Mesenchymal stem cell (in vitro differentiated cells and primary cell): Measurements from ENCODE around the gene EGLN3.
"Not testable (repeated sequence)": the region's sequence is repeated elsewhere in the genome, so short reads cannot be mapped to it uniquely, and the experiment has no call there.

Source experiments
- DNase-seq: peaks from one replicate; pipeline ENCODE4 v3.0.0-alpha.2; 2013
- H2AFZ ChIP-seq: one replicate; pipeline ENCODE4 v1.6.1; 2013; ENCODE audit warnings: low read depth, mild to moderate bottlenecking, control low read depth, inconsistent platforms, low read length, moderate library complexity
- H2AK5ac ChIP-seq: 2 replicates; pipeline ENCODE4 v1.6.1; 2013; ENCODE audit warnings: low read length, moderate library complexity, mild to moderate bottlenecking, inconsistent platforms; ENCODE audit not compliant: severe bottlenecking
- H2BK120ac ChIP-seq: one replicate; pipeline ENCODE4 v1.6.1; 2013; ENCODE audit warnings: low read depth, mild to moderate bottlenecking, inconsistent platforms, low read length, moderate library complexity
- H2BK12ac ChIP-seq, 2 experiments: one replicate each; pipeline ENCODE4 v1.6.1; 2013; ENCODE audit warnings: inconsistent platforms in 2 of 2, low read length in 2 of 2, mild to moderate bottlenecking in 2 of 2, moderate library complexity in 2 of 2, control low read depth in 1 of 2
- H2BK15ac ChIP-seq: one replicate; pipeline ENCODE4 v1.6.1; 2013; ENCODE audit warnings: mild to moderate bottlenecking, low read depth, inconsistent platforms; ENCODE audit not compliant: poor library complexity, severe bottlenecking
- H2BK5ac ChIP-seq: 2 replicates; pipeline ENCODE4 v1.6.1; 2013; ENCODE audit warnings: low read depth, mild to moderate bottlenecking, low read length, control low read depth, inconsistent platforms; ENCODE audit not compliant: poor library complexity, severe bottlenecking
- H3K14ac ChIP-seq, 2 experiments: one replicate each; pipeline ENCODE4 v1.6.1; 2013; ENCODE audit warnings: inconsistent platforms in 2 of 2, low read length in 2 of 2, control low read depth in 1 of 2, mild to moderate bottlenecking in 1 of 2, moderate library complexity in 1 of 2
- H3K18ac ChIP-seq, 2 experiments: one replicate each; pipeline ENCODE4 v1.6.1; 2013; ENCODE audit warnings: inconsistent platforms in 2 of 2, low read length in 2 of 2, control low read depth in 1 of 2, low read depth in 1 of 2, mild to moderate bottlenecking in 1 of 2
- H3K23ac ChIP-seq, 2 experiments: one replicate each; pipeline ENCODE4 v1.6.1; 2013; ENCODE audit warnings: inconsistent platforms in 2 of 2, low read length in 2 of 2, mild to moderate bottlenecking in 2 of 2, moderate library complexity in 2 of 2, control low read depth in 1 of 2
- H3K27ac ChIP-seq: 2 replicates; pipeline ENCODE4 v1.5.1; 2013; ENCODE audit warnings: mild to moderate bottlenecking, moderate library complexity, low read length, control low read depth, inconsistent platforms; ENCODE audit not compliant: poor library complexity, severe bottlenecking
- H3K27me3 ChIP-seq, 2 experiments: 2 replicates each; pipeline versions ENCODE4 v1.6.1 to v1.7.0; 2013; ENCODE audit warnings: low read length in 2 of 2, mild to moderate bottlenecking in 2 of 2, moderate library complexity in 2 of 2, control low read depth in 1 of 2, inconsistent platforms in 1 of 2; ENCODE audit not compliant: control insufficient read depth in 1 of 2, insufficient read depth in 1 of 2
- H3K36me3 ChIP-seq, 2 experiments: 2 replicates each; pipeline versions ENCODE4 v1.6.1 to v1.7.0; 2013; ENCODE audit warnings: low read length in 2 of 2, control low read depth in 1 of 2, inconsistent platforms in 1 of 2, low read depth in 1 of 2, mild to moderate bottlenecking in 1 of 2; ENCODE audit not compliant: insufficient read depth in 2 of 2, control insufficient read depth in 1 of 2
- H3K4ac ChIP-seq, 2 experiments: one replicate each; pipeline ENCODE4 v1.6.1; 2013; ENCODE audit warnings: inconsistent platforms in 2 of 2, low read length in 2 of 2, mild to moderate bottlenecking in 2 of 2, moderate library complexity in 2 of 2, control low read depth in 1 of 2, low read depth in 1 of 2
- H3K4me1 ChIP-seq: 2 replicates; pipeline ENCODE4 v1.6.1; 2013; ENCODE audit warnings: low read depth, low read length, control low read depth; ENCODE audit not compliant: control insufficient read depth, insufficient read depth
- H3K4me2 ChIP-seq: 2 replicates; pipeline ENCODE4 v1.6.1; 2013; ENCODE audit warnings: low read length, mild to moderate bottlenecking, inconsistent platforms; ENCODE audit not compliant: poor library complexity, severe bottlenecking
- H3K4me3 ChIP-seq, 2 experiments: 2 replicates each; pipeline versions ENCODE4 v1.5.1 to v1.7.0; 2013; ENCODE audit warnings: low read length in 2 of 2, mild to moderate bottlenecking in 2 of 2, control low read depth in 1 of 2, low read depth in 1 of 2; ENCODE audit not compliant: insufficient read depth in 1 of 2
- H3K79me1 ChIP-seq: replicated peaks from 2 replicates; pipeline ENCODE4 v1.6.1; 2013; ENCODE audit warnings: mild to moderate bottlenecking, control low read depth, low read length, inconsistent platforms; ENCODE audit not compliant: poor library complexity, severe bottlenecking
- H3K9ac ChIP-seq: 2 replicates; pipeline ENCODE4 v1.7.0; 2013; ENCODE audit warnings: mild to moderate bottlenecking, low read length, moderate library complexity
- H3K9me3 ChIP-seq: 2 replicates; pipeline ENCODE4 v1.7.0; 2013; ENCODE audit warnings: mild to moderate bottlenecking, low read length; ENCODE audit not compliant: control insufficient read depth
- H4K8ac ChIP-seq: one replicate; pipeline ENCODE4 v1.6.1; 2013; ENCODE audit warnings: inconsistent platforms, mild to moderate bottlenecking, low read length, moderate library complexity
- H4K91ac ChIP-seq: one replicate; pipeline ENCODE4 v1.6.1; 2013; ENCODE audit warnings: mild to moderate bottlenecking, low read length, inconsistent platforms
- WGBS: methylation state at CpG from one replicate; pipeline ENCODE4 v1.1.7; 2013; ENCODE audit warnings: mixed read lengths; 5-methylcytosine and 5-hydroxymethylcytosine counted together

EGLN3 gene

DNA sequence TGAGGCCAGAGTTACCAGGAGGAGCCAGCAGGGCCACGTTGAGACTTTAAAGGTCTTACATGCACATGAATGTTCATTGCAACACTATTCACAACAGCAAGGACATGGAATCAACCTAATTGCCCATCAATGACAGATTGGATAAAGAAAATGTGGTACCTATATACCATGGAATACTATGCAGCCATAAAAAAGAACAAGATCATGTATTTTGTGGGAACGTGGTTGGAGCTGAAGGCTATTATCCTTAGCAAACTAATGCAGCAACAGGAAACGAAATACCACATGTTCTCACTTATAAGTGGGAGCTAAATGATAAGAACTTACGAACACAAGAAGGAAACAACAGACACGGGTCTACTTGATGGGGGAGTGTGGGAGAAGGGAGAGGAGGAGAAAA, 11.6 kb upstream of the EGLN3 start:
- H3K4me2 ChIP-seq, H3K36me3 ChIP-seq, H2BK15ac ChIP-seq, DNase-seq, H4K8ac ChIP-seq, H3K4ac ChIP-seq, H2AFZ ChIP-seq, H3K18ac ChIP-seq, H3K9ac ChIP-seq, H3K9me3 ChIP-seq, H3K4me3 ChIP-seq, H3K4me1 ChIP-seq, H3K79me1 ChIP-seq, H4K91ac ChIP-seq, H2BK5ac ChIP-seq, H2BK120ac ChIP-seq, H2AK5ac ChIP-seq, H2BK12ac ChIP-seq, H3K14ac ChIP-seq, H3K27ac ChIP-seq, H3K23ac ChIP-seq: not testable (repeated sequence)
- peaks cover 0 to 15% of the 10 kb centered on the region in 2 experiments for H3K27me3 ChIP-seq
- WGBS = 85% methylated on average over 4 of the region's 5 CpGs

DNA sequence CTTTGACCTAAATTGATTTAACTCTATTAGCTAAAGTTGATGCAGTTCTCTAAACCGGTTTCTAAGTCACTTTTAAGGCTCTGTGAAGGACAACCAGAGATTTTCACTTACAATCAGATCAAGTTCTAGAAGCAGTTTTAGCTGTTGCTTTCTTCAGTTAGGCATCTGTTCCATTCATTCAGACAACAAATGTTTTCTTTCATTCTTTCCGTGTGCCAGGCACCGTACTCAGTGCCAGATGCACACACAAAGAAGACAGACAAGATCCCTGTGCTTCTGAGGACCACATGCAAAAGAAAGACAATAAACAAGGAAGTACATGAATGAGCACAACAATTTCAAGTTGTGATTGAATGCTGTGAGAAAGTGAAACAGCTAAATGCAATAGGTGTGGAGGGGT, 11.1 kb upstream of the EGLN3 start:
- Histone ChIP-seq H3K36me3 (no peaks in the 10 kb centered on the region), H2BK5ac (no peak overlapping the region), H2BK120ac (no peak overlapping the region), H3K23ac (no peak overlapping the region), H3K4ac (no peak overlapping the region), H4K8ac (no peak overlapping the region), H3K9me3 (no peaks in the 10 kb centered on the region), H3K18ac (no peak overlapping the region), H3K14ac (no peak overlapping the region), H2AFZ (no peak overlapping the region), H3K4me3 (no peak overlapping the region), H3K4me2 (no peak overlapping the region), H3K9ac (no peak overlapping the region), H2BK12ac (no peak overlapping the region), H3K79me1 (no peaks in the 10 kb centered on the region), H3K27ac (no peak overlapping the region), H3K4me1 (no peaks in the 10 kb centered on the region), H4K91ac (no peak overlapping the region), H3K27me3 (peaks cover 0 to 15% of the 10 kb centered on the region in 2 experiments), H2BK15ac (no peak overlapping the region), H2AK5ac (no peak overlapping the region)
- 97% methylated on average over 3 of the region's 3 CpGs for WGBS
- DNase-seq = no peak

DNA sequence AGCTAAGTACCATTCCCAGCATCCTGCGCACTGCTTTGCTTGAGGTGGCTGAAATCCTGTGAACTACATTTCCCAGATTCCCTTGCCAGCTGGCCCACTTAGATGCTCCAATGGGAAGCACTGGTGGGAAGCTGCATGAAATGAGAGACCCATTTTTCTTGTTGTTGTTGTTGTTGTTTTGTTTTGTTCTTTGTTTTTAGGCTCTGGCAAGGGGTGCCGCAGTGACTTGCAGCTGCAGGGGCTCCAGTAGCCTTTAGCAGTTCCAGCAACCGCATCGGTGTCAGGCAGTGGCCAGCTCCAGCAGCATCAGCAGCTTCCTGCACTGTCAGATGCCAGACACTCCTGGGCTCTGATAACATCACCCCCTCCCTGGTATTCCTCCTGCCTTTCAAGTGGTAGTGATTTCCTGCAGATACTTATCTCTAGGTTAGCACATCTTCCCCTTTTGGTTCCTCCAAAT, 8.8 kb upstream of the EGLN3 start:
- Histone ChIP-seq H2AK5ac (no peak overlapping the region), H3K4me3 (no peak overlapping the region), H3K9me3 (no peaks in the 10 kb centered on the region), H2BK12ac (no peak overlapping the region), H4K8ac (peak overlapping the region; percentile 1), H2BK120ac (no peak overlapping the region), H3K27me3 (peaks cover 0 to 15% of the 10 kb centered on the region in 2 experiments), H3K36me3 (no peaks in the 10 kb centered on the region), H3K9ac (no peak overlapping the region), H3K23ac (no peak overlapping the region), H3K79me1 (no peaks in the 10 kb centered on the region), H3K27ac (no peak overlapping the region), H2BK5ac (no peak overlapping the region), H3K4ac (no peak overlapping the region), H3K14ac (no peak overlapping the region), H3K4me1 (no peaks in the 10 kb centered on the region), H4K91ac (no peak overlapping the region), H3K4me2 (no peak overlapping the region), H3K18ac (no peak overlapping the region), H2AFZ (no peak overlapping the region), H2BK15ac (no peak overlapping the region)
- 30% methylated on average over 4 of the region's 4 CpGs for WGBS
- DNase-seq = peak; percentile 9

DNA sequence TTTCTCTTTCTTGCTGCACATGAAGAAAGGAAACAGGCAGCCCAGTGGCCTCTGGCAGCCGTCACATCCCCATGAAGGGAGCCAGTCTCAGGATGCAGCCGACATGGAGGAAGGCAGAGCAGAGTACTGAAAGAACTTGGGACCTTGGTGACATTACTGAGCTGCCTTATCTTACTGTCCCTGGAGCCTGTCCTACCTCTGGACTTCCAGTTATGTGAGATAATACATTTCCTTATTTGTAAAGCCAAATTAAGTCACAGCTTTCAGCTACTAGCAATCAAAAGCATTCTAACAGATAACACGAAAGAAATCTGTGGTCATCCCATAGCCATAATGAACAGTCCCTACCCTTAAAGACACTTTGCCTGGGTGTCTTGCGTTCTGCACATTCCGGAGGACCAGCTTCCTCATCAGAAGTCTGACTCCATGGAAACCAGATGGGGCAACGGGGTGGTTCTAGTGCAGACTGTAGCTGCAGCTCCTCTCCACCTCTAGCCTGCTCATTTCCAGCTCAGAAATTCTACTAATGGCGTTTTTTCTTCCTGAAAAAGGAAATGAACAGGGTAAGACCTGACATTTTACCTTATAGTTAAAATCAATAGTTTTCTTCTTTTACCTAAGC, 7.8 kb upstream of the EGLN3 start:
- no peak overlapping the region for H3K4ac ChIP-seq

More for the DNA sequence above, 7.8 kb upstream of the EGLN3 start:
- Histone ChIP-seq H2BK5ac (no peak overlapping the region), H2BK12ac (no peak overlapping the region), H2BK15ac (no peak overlapping the region), H4K8ac (no peak overlapping the region), H3K14ac (no peak overlapping the region), H3K36me3 (no peaks in the 10 kb centered on the region), H3K4me3 (no peak overlapping the region), H3K9ac (no peak overlapping the region), H3K27ac (no peak overlapping the region), H3K4me2 (no peak overlapping the region), H3K9me3 (no peaks in the 10 kb centered on the region), H2AFZ (no peak overlapping the region), H3K18ac (no peak overlapping the region), H3K23ac (no peak overlapping the region), H4K91ac (no peak overlapping the region), H2BK120ac (no peak overlapping the region), H3K79me1 (no peaks in the 10 kb centered on the region), H3K4me1 (no peaks in the 10 kb centered on the region), H3K27me3 (peaks cover 0 to 25% of the 10 kb centered on the region in 2 experiments), H2AK5ac (no peak overlapping the region)
- DNase-seq = no peak
- WGBS = 63% methylated on average over 6 of the region's 7 CpGs
